ENCODE results near the gene C10orf143.
A peak's percentile ranks its signal among the peaks of the same experiment; 100 is the strongest.
"Not testable (repeated sequence)": the region's sequence is repeated elsewhere in the genome, so short reads cannot be mapped to it uniquely, and the experiment has no call there.

Gene C10orf143

GRCh38 chr10:130040351-130040750 lies 70.3 kb downstream of the C10orf143 start:
- H3K4me3 ChIP-seq: no peak overlapping the region
- no peak overlapping the region for H3K27ac ChIP-seq

- no peak overlapping the region for H3K27ac ChIP-seq
Observed at GRCh38 chr10:130039141-130039540, 71.5 kb downstream of the C10orf143 start.

GRCh38 chr10:130038611-130039109 lies 72.0 kb downstream of the C10orf143 start:
- Histone ChIP-seq H3K4me3 (no peak overlapping the region), H3K27ac (no peak overlapping the region)

More at GRCh38 chr10:130039141-130039540, 71.5 kb downstream of the C10orf143 start:
- no peak overlapping the region for H3K4me3 ChIP-seq

- H3K4me3 ChIP-seq: no peak overlapping the region
Observed at GRCh38 chr10:130038019-130038555, 72.5 kb downstream of the C10orf143 start.

GRCh38 chr10:130037169-130037661 lies 73.4 kb downstream of the C10orf143 start:
- Histone ChIP-seq H3K4me3 (no peak overlapping the region), H3K27ac (no peak overlapping the region)

More at GRCh38 chr10:130038019-130038555, 72.5 kb downstream of the C10orf143 start:
- H3K27ac ChIP-seq: no peak overlapping the region

GRCh38 chr10:130036296-130037065 lies 74.1 kb downstream of the C10orf143 start:
- Histone ChIP-seq H3K4me3 (no peak overlapping the region), H3K27ac (no peak overlapping the region)

GRCh38 chr10:130029209-130029608 lies 81.4 kb downstream of the C10orf143 start:
- Histone ChIP-seq H3K27ac (no peak overlapping the region), H3K4me3 (no peak overlapping the region)

- H3K27ac ChIP-seq: no peak overlapping the region
Observed at GRCh38 chr10:130028465-130028819, 82.2 kb downstream of the C10orf143 start.

GRCh38 chr10:130027716-130028464 lies 82.7 kb downstream of the C10orf143 start:
- no peak overlapping the region for H3K4me3 ChIP-seq
- no peak overlapping the region for H3K27ac ChIP-seq

More at GRCh38 chr10:130028465-130028819, 82.2 kb downstream of the C10orf143 start:
- H3K4me3 ChIP-seq: no peak overlapping the region

GRCh38 chr10:130026670-130027456 lies 83.8 kb downstream of the C10orf143 start:
- H3K27ac ChIP-seq: no peak overlapping the region
- no peak overlapping the region for H3K4me3 ChIP-seq

GRCh38 chr10:130025811-130026485 lies 84.7 kb downstream of the C10orf143 start:
- H3K4me3 ChIP-seq: no peak overlapping the region

GRCh38 chr10:130025326-130025725 lies 85.3 kb downstream of the C10orf143 start:
- Histone ChIP-seq H3K4me3 (no peak overlapping the region), H3K27ac (no peak overlapping the region)

More at GRCh38 chr10:130025811-130026485, 84.7 kb downstream of the C10orf143 start:
- H3K27ac ChIP-seq: no peak overlapping the region

- Histone ChIP-seq H3K4me3 (no peak overlapping the region), H3K27ac (no peak overlapping the region)
Observed at GRCh38 chr10:130024779-130025325, 85.8 kb downstream of the C10orf143 start.

- not testable (repeated sequence) for H3K4me3 ChIP-seq, H3K27ac ChIP-seq
Observed at GRCh38 chr10:130024326-130024725, 86.3 kb downstream of the C10orf143 start.

- H3K4me3 ChIP-seq: no peak overlapping the region
- no peak overlapping the region for H3K27ac ChIP-seq
Observed at GRCh38 chr10:130023454-130024230, 87.0 kb downstream of the C10orf143 start.

GRCh38 chr10:130022511-130023299 lies 87.9 kb downstream of the C10orf143 start:
- H3K27ac ChIP-seq: peak overlapping the region in 3 of 21 experiments; percentile 38 to 54 (median 50)
- H3K4me3 ChIP-seq: no peak overlapping the region

GRCh38 chr10:130022086-130022485 lies 88.5 kb downstream of the C10orf143 start:
- peak overlapping the region in 5 of 21 experiments; percentile 29 to 54 (median 44) for H3K27ac ChIP-seq
- H3K4me3 ChIP-seq: no peak overlapping the region

Measured in skin epidermis (tissue), 12 donors.